Lower lobe of right lung (tissue), 2 donors: ENCODE measurements around the gene NEURL1B. TPM values are rescaled to one million over a fixed set of nuclear protein-coding genes. Genes with fewer than 3 reads are reported as not detected.

ENCODE experiments used
- ATAC-seq, 2 donors: fragments of 200-7000 bp; cut with Tn5 transposase; one replicate each; pipeline ENCODE4 v1.9.1; 2020 to 2022; ENCODE audit warnings: mild to moderate bottlenecking in 2 of 2, moderate library complexity in 2 of 2
- DNase-seq: peaks from one replicate; pipeline ENCODE4 v3.0.0-alpha.2; 2020
- H3K27ac ChIP-seq: fragments of 200-600 bp; one replicate; pipeline ENCODE4 v1.8.0; 2022
- H3K27me3 ChIP-seq: fragments of 200-600 bp; one replicate; pipeline ENCODE4 v1.8.0; 2022; ENCODE audit warnings: low read depth
- H3K36me3 ChIP-seq: fragments of 200-600 bp; one replicate; pipeline ENCODE4 v1.8.0; 2022; ENCODE audit warnings: mild to moderate bottlenecking
- H3K4me1 ChIP-seq: fragments of 200-600 bp; one replicate; pipeline ENCODE4 v1.8.0; 2022
- H3K4me3 ChIP-seq: fragments of 200-600 bp; one replicate; pipeline ENCODE4 v1.8.0; 2022; ENCODE audit warnings: mild to moderate bottlenecking
- H3K9me3 ChIP-seq: fragments of 200-600 bp; one replicate; pipeline ENCODE4 v1.8.0; 2022
- CTCF ChIP-seq: fragments of 200-600 bp; IDR thresholded peaks from one replicate; pipeline ENCODE4 v1.8.0; 2022; ENCODE audit warnings: antibody characterized with exemption, mild to moderate bottlenecking
- intact Hi-C: fragments of 100-400 bp; cut with DNase I; formaldehyde crosslinking; loops from one replicate; pipeline ENCODE4 v1.11.0; 2022
- total RNA-seq: library from RNA; stranded (reverse); fragmentation: NEBNext Ultra II Directional; extraction: Animal tissue kit (Norgen Biotek cat#: 25700); gene quantifications from one replicate; pipeline ENCODE4 v1.2.1, GENCODE V29; 2021
- donor health status: DM: no; HTN: yes; CAD: no; lungs with severe emphysema.

Gene NEURL1B
- total RNA-seq, 1 donor from 2014 or later, result 24.8 TPM

GRCh38 chr5:172618574-172619365 is 22.3 kb upstream of the NEURL1B start:
- H3K9me3 ChIP-seq, result no peaks in the 10 kb centered on the region
- no peak overlapping the region for H3K4me3 ChIP-seq
- ATAC-seq, result no peak
- intact Hi-C loops, result no loop called here
- DNase-seq, result no peak
- no peaks in the 10 kb centered on the region for H3K27me3 ChIP-seq
- H3K4me1 ChIP-seq, result no peaks in the 10 kb centered on the region
- no peak overlapping the region for H3K27ac ChIP-seq
- TF ChIP-seq CTCF, result no peak
- no peaks in the 10 kb centered on the region for H3K36me3 ChIP-seq

- H3K27ac ChIP-seq, result no peak overlapping the region
- no peaks in the 10 kb centered on the region for H3K36me3 ChIP-seq
- DNase-seq, result no peak
- no peak overlapping the region for H3K4me3 ChIP-seq
- H3K27me3 ChIP-seq, result no peaks in the 10 kb centered on the region
- H3K9me3 ChIP-seq, result no peaks in the 10 kb centered on the region
- intact Hi-C loops, result no loop called here
- ATAC-seq, result no peak
- H3K4me1 ChIP-seq, result no peaks in the 10 kb centered on the region
- no peak for TF ChIP-seq CTCF
Measured at GRCh38 chr5:172620506-172620905, 20.6 kb upstream of the NEURL1B start.

GRCh38 chr5:172622091-172623046 is 18.7 kb upstream of the NEURL1B start:
- Histone ChIP-seq H3K27me3 (no peaks in the 10 kb centered on the region), H3K27ac (no peak overlapping the region), H3K9me3 (no peaks in the 10 kb centered on the region), H3K4me3 (no peak overlapping the region), H3K36me3 (no peaks in the 10 kb centered on the region), H3K4me1 (no peaks in the 10 kb centered on the region)
- TF ChIP-seq CTCF, result no peak
- DNase-seq (no peak), ATAC-seq (no peak)
- intact Hi-C loops, result no loop called here

- no peak for DNase-seq
- no peak for TF ChIP-seq CTCF
- no peaks in the 10 kb centered on the region for H3K27me3 ChIP-seq
- intact Hi-C loops, result no loop called here
- H3K4me1 ChIP-seq, result no peaks in the 10 kb centered on the region
- H3K4me3 ChIP-seq, result no peak overlapping the region
- no peaks in the 10 kb centered on the region for H3K9me3 ChIP-seq
- ATAC-seq, result no peak
- no peak overlapping the region for H3K27ac ChIP-seq
- H3K36me3 ChIP-seq, result no peaks in the 10 kb centered on the region
Measured at GRCh38 chr5:172623313-172623980, 17.6 kb upstream of the NEURL1B start.
